ENCODE results near the gene GGA2.

DNA sequence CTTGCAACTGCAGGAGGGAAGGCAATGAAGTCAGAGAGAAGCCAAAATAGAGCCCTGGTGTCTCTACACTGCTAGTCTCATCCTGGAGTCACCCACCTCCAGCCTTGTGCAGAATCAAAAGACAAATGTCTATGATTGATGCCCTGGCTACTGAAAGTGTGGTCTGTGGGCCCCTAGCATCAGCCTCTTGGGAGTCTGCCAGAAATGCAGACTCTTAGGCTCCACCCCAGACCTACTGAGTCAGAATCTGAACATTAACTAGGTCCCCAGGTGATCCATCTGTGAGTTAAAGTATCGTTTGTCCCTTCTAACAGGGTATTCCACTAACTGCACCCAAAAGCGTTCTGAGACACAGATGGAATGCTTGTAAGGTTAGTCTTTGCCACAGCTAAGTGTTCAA, 25.6 kb upstream of the GGA2 start:
- TF ChIP-seq, protein P1, sequence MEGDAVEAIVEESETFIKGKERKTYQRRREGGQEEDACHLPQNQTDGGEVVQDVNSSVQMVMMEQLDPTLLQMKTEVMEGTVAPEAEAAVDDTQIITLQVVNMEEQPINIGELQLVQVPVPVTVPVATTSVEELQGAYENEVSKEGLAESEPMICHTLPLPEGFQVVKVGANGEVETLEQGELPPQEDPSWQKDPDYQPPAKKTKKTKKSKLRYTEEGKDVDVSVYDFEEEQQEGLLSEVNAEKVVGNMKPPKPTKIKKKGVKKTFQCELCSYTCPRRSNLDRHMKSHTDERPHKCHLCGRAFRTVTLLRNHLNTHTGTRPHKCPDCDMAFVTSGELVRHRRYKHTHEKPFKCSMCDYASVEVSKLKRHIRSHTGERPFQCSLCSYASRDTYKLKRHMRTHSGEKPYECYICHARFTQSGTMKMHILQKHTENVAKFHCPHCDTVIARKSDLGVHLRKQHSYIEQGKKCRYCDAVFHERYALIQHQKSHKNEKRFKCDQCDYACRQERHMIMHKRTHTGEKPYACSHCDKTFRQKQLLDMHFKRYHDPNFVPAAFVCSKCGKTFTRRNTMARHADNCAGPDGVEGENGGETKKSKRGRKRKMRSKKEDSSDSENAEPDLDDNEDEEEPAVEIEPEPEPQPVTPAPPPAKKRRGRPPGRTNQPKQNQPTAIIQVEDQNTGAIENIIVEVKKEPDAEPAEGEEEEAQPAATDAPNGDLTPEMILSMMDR (IDR thresholded peaks at IDR 0.05): no peak
- TF ChIP-seq POLR2A (IDR thresholded peaks at IDR 0.05) (no peak), POLR2AphosphoS5 (IDR thresholded peaks at IDR 0.05) (no peak)
